Measurements from ENCODE around the gene TEX13B.

Gene TEX13B

DNA sequence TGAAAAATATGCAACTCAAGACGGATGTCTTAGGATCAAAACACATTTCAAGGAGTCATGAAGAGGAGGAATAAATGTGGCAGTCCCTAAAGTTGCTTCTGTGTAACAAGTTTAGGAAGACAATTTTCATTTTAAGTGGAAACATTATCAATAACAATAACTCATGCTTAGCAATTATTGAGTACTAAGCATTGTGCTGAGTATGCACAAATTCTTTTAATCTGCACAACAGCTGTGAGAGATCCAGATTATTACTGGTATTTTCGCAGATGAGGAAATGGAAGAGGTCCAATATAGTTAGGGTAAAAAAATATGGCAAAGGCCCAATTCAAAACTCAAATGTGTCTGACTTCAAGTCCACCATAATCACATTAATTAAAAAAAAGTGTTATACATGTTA lies 2.9 kb upstream of the TEX13B start:
- no peaks in the 10 kb centered on the region for H3K27me3 ChIP-seq (ENCODE audit: insufficient read depth, poor library complexity, severe bottlenecking)
- DNase-seq (ENCODE audit: low read depth in 1 of 2, low spot score in 1 of 2): no peak
- TF ChIP-seq POLR2AphosphoS5 (IDR thresholded peaks at IDR 0.05; ENCODE audit: low read depth): no peak
- no peak for TF ChIP-seq SPI1 (IDR thresholded peaks at IDR 0.05; ENCODE audit: borderline replicate concordance, low read depth)
- TF ChIP-seq, protein P1, sequence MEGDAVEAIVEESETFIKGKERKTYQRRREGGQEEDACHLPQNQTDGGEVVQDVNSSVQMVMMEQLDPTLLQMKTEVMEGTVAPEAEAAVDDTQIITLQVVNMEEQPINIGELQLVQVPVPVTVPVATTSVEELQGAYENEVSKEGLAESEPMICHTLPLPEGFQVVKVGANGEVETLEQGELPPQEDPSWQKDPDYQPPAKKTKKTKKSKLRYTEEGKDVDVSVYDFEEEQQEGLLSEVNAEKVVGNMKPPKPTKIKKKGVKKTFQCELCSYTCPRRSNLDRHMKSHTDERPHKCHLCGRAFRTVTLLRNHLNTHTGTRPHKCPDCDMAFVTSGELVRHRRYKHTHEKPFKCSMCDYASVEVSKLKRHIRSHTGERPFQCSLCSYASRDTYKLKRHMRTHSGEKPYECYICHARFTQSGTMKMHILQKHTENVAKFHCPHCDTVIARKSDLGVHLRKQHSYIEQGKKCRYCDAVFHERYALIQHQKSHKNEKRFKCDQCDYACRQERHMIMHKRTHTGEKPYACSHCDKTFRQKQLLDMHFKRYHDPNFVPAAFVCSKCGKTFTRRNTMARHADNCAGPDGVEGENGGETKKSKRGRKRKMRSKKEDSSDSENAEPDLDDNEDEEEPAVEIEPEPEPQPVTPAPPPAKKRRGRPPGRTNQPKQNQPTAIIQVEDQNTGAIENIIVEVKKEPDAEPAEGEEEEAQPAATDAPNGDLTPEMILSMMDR (IDR thresholded peaks at IDR 0.05; ENCODE audit: insufficient read depth, low read length): no peak
- no peak overlapping the region for H3K27ac ChIP-seq (replicated peaks)
- no peak overlapping the region for H3K4me3 ChIP-seq (replicated peaks; ENCODE audit: insufficient read depth, low read length)

DNA sequence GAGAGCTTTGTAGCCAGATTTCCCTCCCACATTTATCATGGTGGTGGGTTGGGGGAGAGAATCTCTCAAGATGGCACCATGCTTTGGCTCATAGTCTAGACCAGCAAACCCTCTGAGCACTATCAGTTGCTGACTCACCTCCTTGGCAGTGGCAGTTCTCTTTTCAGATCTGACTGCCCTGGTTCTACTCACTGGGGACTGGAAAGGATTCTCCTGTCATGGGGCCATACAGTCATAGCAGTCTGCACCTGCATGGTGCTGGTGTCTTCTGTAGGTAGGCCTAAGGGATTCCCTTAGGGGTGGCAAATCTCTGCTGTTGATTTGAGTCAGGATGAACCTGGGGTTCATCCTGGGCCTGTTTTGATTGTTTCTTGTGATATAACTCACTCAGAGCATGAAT lies 2.6 kb downstream of the TEX13B start:
- no peaks in the 10 kb centered on the region for H3K27me3 ChIP-seq (ENCODE audit: insufficient read depth, poor library complexity, severe bottlenecking)
- no peak overlapping the region for H3K27ac ChIP-seq (replicated peaks)
- DNase-seq (ENCODE audit: low read depth in 1 of 2, low spot score in 1 of 2): no peak
- TF ChIP-seq SPI1 (IDR thresholded peaks at IDR 0.05; ENCODE audit: borderline replicate concordance, low read depth) (no peak), REST (IDR thresholded peaks at IDR 0.05; ENCODE audit: insufficient replicate concordance, low read depth) (no peak), POLR2AphosphoS5 (IDR thresholded peaks at IDR 0.05; ENCODE audit: low read depth) (no peak), GABPA (IDR thresholded peaks at IDR 0.05; ENCODE audit: low read depth) (no peak)
- TF ChIP-seq, protein P1 (IDR thresholded peaks at IDR 0.05; ENCODE audit: insufficient read depth, low read length): no peak
- no peak overlapping the region for H3K4me3 ChIP-seq (replicated peaks; ENCODE audit: insufficient read depth, low read length)

GRCh38 chrX:107978707-107979307 lies 3.4 kb downstream of the TEX13B start:
- DNase-seq (ENCODE audit: low read depth in 1 of 2, low spot score in 1 of 2): peak in 1 of 2 experiments; percentile 15
- Histone ChIP-seq H3K27me3 (ENCODE audit: insufficient read depth, poor library complexity, severe bottlenecking) (no peaks in the 10 kb centered on the region), H3K27ac (replicated peaks) (no peak overlapping the region), H3K4me3 (replicated peaks; ENCODE audit: insufficient read depth, low read length) (no peak overlapping the region)
- TF ChIP-seq, protein P1 (IDR thresholded peaks at IDR 0.05; ENCODE audit: insufficient read depth, low read length): peak; percentile 21
- TF ChIP-seq SPI1 (IDR thresholded peaks at IDR 0.05; ENCODE audit: borderline replicate concordance, low read depth): no peak

GRCh38 chrX:107978071-107978470 lies 4.1 kb downstream of the TEX13B start:
- DNase-seq (ENCODE audit: low read depth in 1 of 2, low spot score in 1 of 2): no peak
- H3K27ac ChIP-seq (replicated peaks): no peak overlapping the region
- no peaks in the 10 kb centered on the region for H3K27me3 ChIP-seq (ENCODE audit: insufficient read depth, poor library complexity, severe bottlenecking)
- H3K4me3 ChIP-seq (replicated peaks; ENCODE audit: insufficient read depth, low read length): no peak overlapping the region
- TF ChIP-seq SPI1 (IDR thresholded peaks at IDR 0.05; ENCODE audit: borderline replicate concordance, low read depth) (no peak), REST (IDR thresholded peaks at IDR 0.05; ENCODE audit: insufficient replicate concordance, low read depth) (no peak), GABPA (IDR thresholded peaks at IDR 0.05; ENCODE audit: low read depth) (no peak), POLR2AphosphoS5 (IDR thresholded peaks at IDR 0.05; ENCODE audit: low read depth) (no peak)
- TF ChIP-seq, protein P1 (IDR thresholded peaks at IDR 0.05; ENCODE audit: insufficient read depth, low read length): no peak
